HG03342 (cell line): ENCODE measurements around the gene VCPKMT.
"Not testable (repeated sequence)": the region's sequence is repeated elsewhere in the genome, so short reads cannot be mapped to it uniquely, and the experiment has no call there.

ENCODE experiments used
- ATAC-seq: cut with Tn5 transposase; IDR thresholded peaks from one replicate; pipeline ENCODE4 v1.9.1; 2021; ENCODE audit warnings: mild to moderate bottlenecking, moderate library complexity; ENCODE audit not compliant: unreplicated experiment

The VCPKMT gene

GRCh38 chr14:50093496-50093895 is 22.9 kb downstream of the VCPKMT start:
- no peak for ATAC-seq

- no peak for ATAC-seq
Measured at GRCh38 chr14:50092006-50092555, 24.3 kb downstream of the VCPKMT start.

- ATAC-seq = no peak
Measured at GRCh38 chr14:50091240-50091913, 25.0 kb downstream of the VCPKMT start.

GRCh38 chr14:50089208-50089607 is 27.2 kb downstream of the VCPKMT start:
- no peak for ATAC-seq

GRCh38 chr14:50088731-50089130 is 27.6 kb downstream of the VCPKMT start:
- no peak for ATAC-seq

- no peak for ATAC-seq
Measured at GRCh38 chr14:50088117-50088515, 28.3 kb downstream of the VCPKMT start.

- ATAC-seq = no peak
Measured at GRCh38 chr14:50087341-50088116, 28.8 kb downstream of the VCPKMT start.

GRCh38 chr14:50086321-50086711 is 30.1 kb downstream of the VCPKMT start:
- no peak for ATAC-seq

- peak; percentile 57 for ATAC-seq
Measured at GRCh38 chr14:50085570-50086320, 30.6 kb downstream of the VCPKMT start.

- no peak for ATAC-seq
Measured at GRCh38 chr14:50084666-50085065, 31.7 kb downstream of the VCPKMT start.

- ATAC-seq = peak; percentile 37
Measured at GRCh38 chr14:50083467-50084337, 32.7 kb downstream of the VCPKMT start.

GRCh38 chr14:50082784-50083466 is 33.4 kb downstream of the VCPKMT start:
- peak; percentile 78 for ATAC-seq

GRCh38 chr14:50082308-50082742 is 34.0 kb downstream of the VCPKMT start:
- no peak for ATAC-seq

GRCh38 chr14:50079103-50079502 is 37.3 kb downstream of the VCPKMT start:
- ATAC-seq = not testable (repeated sequence)

- ATAC-seq = not testable (repeated sequence)
Measured at GRCh38 chr14:50073663-50074062, 42.7 kb downstream of the VCPKMT start.

- ATAC-seq = no peak
Measured at GRCh38 chr14:50072395-50072794, 44.0 kb downstream of the VCPKMT start.

GRCh38 chr14:50070840-50071548 is 45.4 kb downstream of the VCPKMT start:
- ATAC-seq = no peak

GRCh38 chr14:50070230-50070629 is 46.1 kb downstream of the VCPKMT start:
- no peak for ATAC-seq

GRCh38 chr14:50069325-50069724 is 47.0 kb downstream of the VCPKMT start:
- ATAC-seq = no peak
